Esophagus muscularis mucosa (tissue), 4 donors: ENCODE results near the gene ZNF397. TPM values are rescaled to one million over a fixed set of nuclear protein-coding genes. Genes with fewer than 3 reads are reported as not detected.

Experiments
- DNase-seq: peaks from one replicate; pipeline ENCODE4 v3.0.0-alpha.2; 2017; ENCODE audit errors: extremely low spot score
- H3K27ac ChIP-seq, 4 donors: fragments of 200-600 bp; sonication (generic); replicated peaks in 1 of 4; 1 replicate in 3 of 4; 2 replicates in 1 of 4; pipeline ENCODE4 v1.5.1; 2016 to 2019; ENCODE audit warnings: mild to moderate bottlenecking in 1 of 4
- H3K27me3 ChIP-seq, 4 donors: fragments of 200-600 bp; sonication (generic); one replicate each; pipeline versions ENCODE4 v1.5.1 to v1.6.0; 2016 to 2019
- H3K36me3 ChIP-seq, 4 donors: fragments of 200-600 bp; sonication (generic); one replicate each; pipeline ENCODE4 v1.5.1; 2016 to 2019
- H3K4me1 ChIP-seq, 4 donors: fragments of 200-600 bp; sonication (generic); one replicate each; pipeline ENCODE4 v1.5.1; 2016 to 2019
- H3K4me3 ChIP-seq, 4 donors: fragments of 200-600 bp; sonication (generic); 1 replicate in 2 of 4; 2 replicates in 2 of 4; pipeline ENCODE4 v1.5.1; 2016 to 2019; ENCODE audit warnings: mild to moderate bottlenecking in 4 of 4, moderate library complexity in 1 of 4
- H3K9me3 ChIP-seq, 4 donors: fragments of 200-600 bp; sonication (generic); 1 replicate in 3 of 4; 2 replicates in 1 of 4; pipeline ENCODE4 v1.5.1; 2016 to 2019
- CTCF ChIP-seq, 3 experiments: fragments of 200-600 bp in 2 of 3; fragments of 450-650 bp in 1 of 3; sonication (generic) in 2 of 3; IDR thresholded peaks; one replicate each; pipeline ENCODE4 v1.5.1; 2017 to 2019; ENCODE audit warnings: antibody characterized with exemption in 3 of 3, mild to moderate bottlenecking in 2 of 3, moderate library complexity in 1 of 3
- EP300 ChIP-seq: sonication (generic); formaldehyde crosslinking; IDR thresholded peaks from one replicate; pipeline ENCODE4 v1.6.1; 2017; ENCODE audit warnings: antibody characterized with exemption
- POLR2A ChIP-seq: fragments of 450-650 bp; IDR thresholded peaks from one replicate; pipeline ENCODE4 v1.6.1; 2017; ENCODE audit warnings: antibody characterized with exemption, moderate library complexity, mild to moderate bottlenecking, low read depth
- POLR2AphosphoS5 ChIP-seq, 2 donors: sonication (generic); formaldehyde crosslinking; IDR thresholded peaks; one replicate each; pipeline ENCODE4 v1.6.1; 2017; ENCODE audit warnings: antibody characterized with exemption in 2 of 2
- WGBS: methylation state at CpG from one replicate; pipeline ENCODE4 v1.1.5; 2018; 5-methylcytosine and 5-hydroxymethylcytosine counted together
- intact Hi-C: fragments of 100-400 bp; cut with DNase I; formaldehyde crosslinking; loops from one replicate; pipeline ENCODE4 v1.15.1; 2023
- total RNA-seq, 4 donors: library from RNA; depleted of rRNA; stranded (reverse); fragments of >200 nt; gene quantifications; one replicate each; pipeline versions ENCODE4 v1.1.0 to v1.2.1, GENCODE V29; 2016

ZNF397 gene
- total RNA-seq, 4 donors from 2014 or later = 22.2 to 27.8 (median 24.9) TPM

GRCh38 chr18:35283923-35284794 lies 43.3 kb downstream of the ZNF397 start:
- TF ChIP-seq EP300 = no peak
- no peak for TF ChIP-seq POLR2AphosphoS5 (IDR thresholded peaks at IDR 0.05)
- no peak for TF ChIP-seq CTCF (IDR thresholded peaks at IDR 0.05)
- no peak for TF ChIP-seq POLR2A
- H3K27ac ChIP-seq = no peak overlapping the region
- peaks cover 0 to 15% (median 11%) of the 10 kb centered on the region in 4 donors for H3K4me1 ChIP-seq
- no peak for DNase-seq
- H3K9me3 ChIP-seq = no peaks in the 10 kb centered on the region
- intact Hi-C loops = no loop called here
- H3K36me3 ChIP-seq = peaks cover 0 to 20% (median 17%) of the 10 kb centered on the region in 4 donors
- no peak overlapping the region for H3K4me3 ChIP-seq
- H3K27me3 ChIP-seq = no peaks in the 10 kb centered on the region
- 92% methylated on average over 6 of the region's 7 CpGs for WGBS

GRCh38 chr18:35284841-35285240 lies 44.0 kb downstream of the ZNF397 start:
- Histone ChIP-seq H3K9me3 (no peaks in the 10 kb centered on the region), H3K4me3 (no peak overlapping the region), H3K27ac (no peak overlapping the region), H3K27me3 (no peaks in the 10 kb centered on the region), H3K4me1 (peaks cover 0 to 18% (median 15%) of the 10 kb centered on the region in 4 donors), H3K36me3 (peaks cover 0 to 20% (median 17%) of the 10 kb centered on the region in 4 donors)
- 100% methylated on average over 1 of the region's 3 CpGs for WGBS
- DNase-seq = no peak
- intact Hi-C loops = no loop called here
- no peak for TF ChIP-seq POLR2A
- TF ChIP-seq CTCF (IDR thresholded peaks at IDR 0.05) = no peak
- no peak for TF ChIP-seq POLR2AphosphoS5 (IDR thresholded peaks at IDR 0.05)
- TF ChIP-seq EP300 = no peak

- Histone ChIP-seq H3K27ac (peak overlapping the region; percentile 79 to 89 (median 84)), H3K9me3 (no peaks in the 10 kb centered on the region), H3K27me3 (no peaks in the 10 kb centered on the region), H3K36me3 (peaks cover 0 to 19% (median 6%) of the 10 kb centered on the region in 4 donors), H3K4me1 (peaks cover 14 to 39% (median 34%) of the 10 kb centered on the region in 4 donors), H3K4me3 (peak overlapping the region; percentile 62 to 84 (median 74))
- TF ChIP-seq POLR2A = no peak
- no peak for TF ChIP-seq CTCF (IDR thresholded peaks at IDR 0.05)
- TF ChIP-seq EP300 = no peak
- TF ChIP-seq POLR2AphosphoS5 (IDR thresholded peaks at IDR 0.05) = no peak
- no peak for DNase-seq
- intact Hi-C loops = loop anchor here (2.0 kb wide), 1 partner anchor 20 kb away; no protein-coding TSS in a partner anchor
- 10% methylated on average over 6 of the region's 6 CpGs for WGBS
Observed at GRCh38 chr18:35289293-35289692, 48.5 kb downstream of the ZNF397 start.

- Histone ChIP-seq H3K27me3 (no peaks in the 10 kb centered on the region), H3K27ac (peak overlapping the region; percentile 79 to 89 (median 84)), H3K9me3 (no peaks in the 10 kb centered on the region), H3K36me3 (peaks cover 0 to 18% (median 3%) of the 10 kb centered on the region in 4 donors), H3K4me1 (peaks cover 14 to 39% (median 34%) of the 10 kb centered on the region in 4 donors), H3K4me3 (peak overlapping the region; percentile 62 to 84 (median 74))
- DNase-seq = no peak
- 0% methylated on average over 8 of the region's 8 CpGs for WGBS
- intact Hi-C loops = loop anchor here (2.0 kb wide), 2 partner anchors 21 to 53 kb away; no protein-coding TSS in a partner anchor
- no peak for TF ChIP-seq EP300
- TF ChIP-seq CTCF (IDR thresholded peaks at IDR 0.05) = no peak
- no peak for TF ChIP-seq POLR2A
- TF ChIP-seq POLR2AphosphoS5 (IDR thresholded peaks at IDR 0.05) = no peak
Observed at GRCh38 chr18:35289727-35290093, 48.9 kb downstream of the ZNF397 start.
